GM23338 (cell line): ENCODE data around the gene GLI3. TPM values are rescaled to one million over a fixed set of nuclear protein-coding genes. Genes with fewer than 3 reads are reported as not detected.

ENCODE experiments used
- ATAC-seq: fragments of 200-7000 bp; cut with Tn5 transposase; 3 replicates; pipeline ENCODE4 v1.9.1; 2020
- DNase-seq: peaks from one replicate; pipeline ENCODE4 v3.0.0-alpha.2; 2015; ENCODE audit warnings: low spot score
- H2AFZ ChIP-seq: fragments of 200-600 bp; sonication (generic); 2 replicates; pipeline ENCODE4 v1.8.0; 2016; ENCODE audit warnings: antibody characterized with exemption, mild to moderate bottlenecking, moderate library complexity
- H3F3A ChIP-seq: fragments of 200-600 bp; sonication (generic); replicated peaks from 2 replicates; pipeline ENCODE4 v1.8.0; 2017; ENCODE audit warnings: antibody characterized with exemption, mixed run types, low read depth
- H3K27ac ChIP-seq: fragments of 200-600 bp; sonication (generic); 2 replicates; pipeline ENCODE4 v1.6.1; 2016; ENCODE audit warnings: low read depth
- H3K27me3 ChIP-seq: fragments of 200-600 bp; sonication (generic); 2 replicates; pipeline ENCODE4 v1.8.0; 2016; ENCODE audit warnings: mild to moderate bottlenecking, mixed run types, moderate library complexity; ENCODE audit not compliant: insufficient read depth
- H3K36me3 ChIP-seq: fragments of 200-600 bp; sonication (generic); 2 replicates; pipeline ENCODE4 v1.8.0; 2016; ENCODE audit warnings: mild to moderate bottlenecking; ENCODE audit not compliant: insufficient read depth
- H3K4me1 ChIP-seq: fragments of 200-600 bp; sonication (generic); 2 replicates; pipeline ENCODE4 v1.8.0; 2016; ENCODE audit warnings: mild to moderate bottlenecking, moderate library complexity; ENCODE audit not compliant: insufficient read depth
- H3K4me2 ChIP-seq: fragments of 200-600 bp; sonication (generic); 2 replicates; pipeline ENCODE4 v1.7.1; 2017; ENCODE audit warnings: mixed run types
- H3K4me3 ChIP-seq: fragments of 200-600 bp; sonication (generic); 2 replicates; pipeline ENCODE4 v1.6.1; 2016; ENCODE audit warnings: mixed run types
- H3K79me2 ChIP-seq: fragments of 200-600 bp; sonication (generic); replicated peaks from 2 replicates; pipeline ENCODE4 v1.8.0; 2017; ENCODE audit warnings: mild to moderate bottlenecking; ENCODE audit not compliant: insufficient read depth
- H3K9me2 ChIP-seq: fragments of 200-600 bp; sonication (generic); 2 replicates; pipeline ENCODE4 v1.8.0; 2017; ENCODE audit not compliant: insufficient read depth
- H4K20me1 ChIP-seq: fragments of 200-600 bp; sonication (generic); replicated peaks from 2 replicates; pipeline ENCODE4 v1.8.0; 2017; ENCODE audit warnings: mild to moderate bottlenecking; ENCODE audit not compliant: insufficient read depth
- H3K27ac Mint-ChIP-seq: 2 replicates; pipeline ENCODE4 v1.8.0; 2020; ENCODE audit warnings: inconsistent platforms, mild to moderate bottlenecking, moderate library complexity, mixed read lengths
- H3K27me3 Mint-ChIP-seq: 3 replicates; pipeline ENCODE4 v1.8.0; 2022; ENCODE audit warnings: low read depth, mild to moderate bottlenecking, moderate library complexity, mixed read lengths, inconsistent platforms; ENCODE audit not compliant: insufficient read depth, poor library complexity
- H3K36me3 Mint-ChIP-seq: 3 replicates; pipeline ENCODE4 v1.8.0; 2021; ENCODE audit warnings: low read depth, mild to moderate bottlenecking, inconsistent platforms, moderate library complexity, mixed read lengths
- H3K4me1 Mint-ChIP-seq: 3 replicates; pipeline ENCODE4 v1.8.0; 2020; ENCODE audit warnings: mild to moderate bottlenecking, inconsistent platforms, mixed read lengths
- H3K4me3 Mint-ChIP-seq: 3 replicates; pipeline ENCODE4 v1.8.0; 2021; ENCODE audit warnings: moderate library complexity, mild to moderate bottlenecking, inconsistent platforms, mixed read lengths
- H3K9me3 Mint-ChIP-seq: 3 replicates; pipeline ENCODE4 v1.8.0; 2020; ENCODE audit warnings: moderate library complexity, mild to moderate bottlenecking, inconsistent platforms, mixed read lengths
- CREB1 ChIP-seq: fragments of 250-450 bp; sonication (Bioruptor Pico); IDR thresholded peaks from 2 replicates; pipeline ENCODE4 v1.5.0; 2020; ENCODE audit warnings: low read depth, mild to moderate bottlenecking, moderate library complexity
- EZH2phosphoT487 ChIP-seq: fragments of 200-600 bp; sonication (generic); IDR thresholded peaks from one replicate; pipeline ENCODE4 v1.8.1; 2018; ENCODE audit warnings: antibody characterized with exemption; ENCODE audit not compliant: unreplicated experiment
- JUNB ChIP-seq: IDR thresholded peaks from one replicate; pipeline ENCODE4 v1.6.1; 2016; ENCODE audit warnings: antibody characterized with exemption; ENCODE audit not compliant: unreplicated experiment
- NANOG ChIP-seq: IDR thresholded peaks from 2 replicates; pipeline ENCODE4 v1.6.1; 2016; ENCODE audit warnings: antibody characterized with exemption, borderline replicate concordance
- STAT1 ChIP-seq: IDR thresholded peaks from one replicate; pipeline ENCODE4 v1.6.1; 2016; ENCODE audit warnings: antibody characterized with exemption; ENCODE audit not compliant: unreplicated experiment
- polyA plus RNA-seq: library from polyadenylated mRNA; unstranded; fragments of >200 nt; fragmentation: Nextera tagmentation; extraction: Ambion mirVana; gene quantifications from 2 replicates; pipeline ENCODE4 v1.2.1, GENCODE V29; 2016
- total RNA-seq: library from RNA; depleted of rRNA; stranded (reverse); fragments of >200 nt; shearing (Covaris generic); gene quantifications from 2 replicates; pipeline ENCODE4 v1.2.3, GENCODE V29; 2014
- TF ChIP-seq, protein P1 (sequence below): fragments of 250-450 bp; sonication (Bioruptor Pico); IDR thresholded peaks from 2 replicates; pipeline ENCODE4 v1.5.0; 2020; ENCODE audit warnings: mild to moderate bottlenecking, moderate library complexity
- TF ChIP-seq, protein P2 (sequence below), 2 experiments: fragments of 200-600 bp in 1 of 2; sonication (generic) in 1 of 2; conservative IDR thresholded peaks; 2 replicates each; pipeline versions ENCODE4 v1.5.1 to v1.6.1; 2016 to 2017; ENCODE audit warnings: antibody characterized with exemption in 2 of 2, low read depth in 2 of 2, mild to moderate bottlenecking in 2 of 2, moderate library complexity in 1 of 2
- TF ChIP-seq, protein P3 (sequence below): IDR thresholded peaks from 2 replicates; pipeline ENCODE4 v1.6.1; 2016; ENCODE audit warnings: antibody characterized with exemption
- TF ChIP-seq, protein P4 (sequence below): IDR thresholded peaks from one replicate; pipeline ENCODE4 v1.6.1; 2018; ENCODE audit warnings: antibody characterized with exemption; ENCODE audit not compliant: unreplicated experiment

The GLI3 gene
- total and polyA plus RNA-seq, 2 experiments from 2014 or later = 16.1 to 17.9 TPM

DNA sequence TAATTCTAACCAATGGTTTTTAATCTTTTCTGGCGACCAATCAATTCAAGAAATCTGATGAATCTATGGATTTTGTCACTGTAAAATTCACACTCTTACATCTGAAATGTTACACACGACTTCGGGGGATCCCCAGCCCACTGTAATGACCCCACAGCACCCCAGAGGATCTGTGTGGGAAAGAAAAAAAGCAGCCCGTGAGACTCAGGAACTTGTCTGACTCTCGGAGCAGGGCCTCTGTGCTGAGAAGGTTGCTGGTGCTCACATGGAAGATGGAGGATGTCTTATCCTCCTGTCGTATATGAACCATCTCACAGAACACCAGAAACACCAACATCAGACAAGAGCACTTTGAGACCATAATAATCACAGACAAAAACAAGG lies 305.8 kb downstream of the GLI3 start (continued):
- TF ChIP-seq, protein P1, sequence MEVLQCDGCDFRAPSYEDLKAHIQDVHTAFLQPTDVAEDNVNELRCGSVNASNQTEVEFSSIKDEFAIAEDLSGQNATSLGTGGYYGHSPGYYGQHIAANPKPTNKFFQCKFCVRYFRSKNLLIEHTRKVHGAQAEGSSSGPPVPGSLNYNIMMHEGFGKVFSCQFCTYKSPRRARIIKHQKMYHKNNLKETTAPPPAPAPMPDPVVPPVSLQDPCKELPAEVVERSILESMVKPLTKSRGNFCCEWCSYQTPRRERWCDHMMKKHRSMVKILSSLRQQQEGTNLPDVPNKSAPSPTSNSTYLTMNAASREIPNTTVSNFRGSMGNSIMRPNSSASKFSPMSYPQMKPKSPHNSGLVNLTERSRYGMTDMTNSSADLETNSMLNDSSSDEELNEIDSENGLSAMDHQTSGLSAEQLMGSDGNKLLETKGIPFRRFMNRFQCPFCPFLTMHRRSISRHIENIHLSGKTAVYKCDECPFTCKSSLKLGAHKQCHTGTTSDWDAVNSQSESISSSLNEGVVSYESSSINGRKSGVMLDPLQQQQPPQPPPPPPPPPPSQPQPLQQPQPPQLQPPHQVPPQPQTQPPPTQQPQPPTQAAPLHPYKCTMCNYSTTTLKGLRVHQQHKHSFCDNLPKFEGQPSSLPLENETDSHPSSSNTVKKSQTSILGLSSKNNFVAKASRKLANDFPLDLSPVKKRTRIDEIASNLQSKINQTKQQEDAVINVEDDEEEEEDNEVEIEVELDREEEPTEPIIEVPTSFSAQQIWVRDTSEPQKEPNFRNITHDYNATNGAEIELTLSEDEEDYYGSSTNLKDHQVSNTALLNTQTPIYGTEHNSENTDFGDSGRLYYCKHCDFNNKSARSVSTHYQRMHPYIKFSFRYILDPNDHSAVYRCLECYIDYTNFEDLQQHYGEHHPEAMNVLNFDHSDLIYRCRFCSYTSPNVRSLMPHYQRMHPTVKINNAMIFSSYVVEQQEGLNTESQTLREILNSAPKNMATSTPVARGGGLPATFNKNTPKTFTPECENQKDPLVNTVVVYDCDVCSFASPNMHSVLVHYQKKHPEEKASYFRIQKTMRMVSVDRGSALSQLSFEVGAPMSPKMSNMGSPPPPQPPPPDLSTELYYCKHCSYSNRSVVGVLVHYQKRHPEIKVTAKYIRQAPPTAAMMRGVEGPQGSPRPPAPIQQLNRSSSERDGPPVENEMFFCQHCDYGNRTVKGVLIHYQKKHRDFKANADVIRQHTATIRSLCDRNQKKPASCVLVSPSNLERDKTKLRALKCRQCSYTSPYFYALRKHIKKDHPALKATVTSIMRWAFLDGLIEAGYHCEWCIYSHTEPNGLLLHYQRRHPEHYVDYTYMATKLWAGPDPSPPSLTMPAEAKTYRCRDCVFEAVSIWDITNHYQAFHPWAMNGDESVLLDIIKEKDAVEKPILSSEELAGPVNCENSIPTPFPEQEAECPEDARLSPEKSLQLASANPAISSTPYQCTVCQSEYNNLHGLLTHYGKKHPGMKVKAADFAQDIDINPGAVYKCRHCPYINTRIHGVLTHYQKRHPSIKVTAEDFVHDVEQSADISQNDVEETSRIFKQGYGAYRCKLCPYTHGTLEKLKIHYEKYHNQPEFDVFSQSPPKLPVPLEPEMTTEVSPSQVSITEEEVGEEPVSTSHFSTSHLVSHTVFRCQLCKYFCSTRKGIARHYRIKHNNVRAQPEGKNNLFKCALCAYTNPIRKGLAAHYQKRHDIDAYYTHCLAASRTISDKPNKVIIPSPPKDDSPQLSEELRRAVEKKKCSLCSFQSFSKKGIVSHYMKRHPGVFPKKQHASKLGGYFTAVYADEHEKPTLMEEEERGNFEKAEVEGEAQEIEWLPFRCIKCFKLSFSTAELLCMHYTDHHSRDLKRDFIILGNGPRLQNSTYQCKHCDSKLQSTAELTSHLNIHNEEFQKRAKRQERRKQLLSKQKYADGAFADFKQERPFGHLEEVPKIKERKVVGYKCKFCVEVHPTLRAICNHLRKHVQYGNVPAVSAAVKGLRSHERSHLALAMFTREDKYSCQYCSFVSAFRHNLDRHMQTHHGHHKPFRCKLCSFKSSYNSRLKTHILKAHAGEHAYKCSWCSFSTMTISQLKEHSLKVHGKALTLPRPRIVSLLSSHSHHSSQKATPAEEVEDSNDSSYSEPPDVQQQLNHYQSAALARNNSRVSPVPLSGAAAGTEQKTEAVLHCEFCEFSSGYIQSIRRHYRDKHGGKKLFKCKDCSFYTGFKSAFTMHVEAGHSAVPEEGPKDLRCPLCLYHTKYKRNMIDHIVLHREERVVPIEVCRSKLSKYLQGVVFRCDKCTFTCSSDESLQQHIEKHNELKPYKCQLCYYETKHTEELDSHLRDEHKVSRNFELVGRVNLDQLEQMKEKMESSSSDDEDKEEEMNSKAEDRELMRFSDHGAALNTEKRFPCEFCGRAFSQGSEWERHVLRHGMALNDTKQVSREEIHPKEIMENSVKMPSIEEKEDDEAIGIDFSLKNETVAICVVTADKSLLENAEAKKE = no peak
- TF ChIP-seq EZH2phosphoT487 (no peak), JUNB (no peak)
- TF ChIP-seq, protein P2, sequence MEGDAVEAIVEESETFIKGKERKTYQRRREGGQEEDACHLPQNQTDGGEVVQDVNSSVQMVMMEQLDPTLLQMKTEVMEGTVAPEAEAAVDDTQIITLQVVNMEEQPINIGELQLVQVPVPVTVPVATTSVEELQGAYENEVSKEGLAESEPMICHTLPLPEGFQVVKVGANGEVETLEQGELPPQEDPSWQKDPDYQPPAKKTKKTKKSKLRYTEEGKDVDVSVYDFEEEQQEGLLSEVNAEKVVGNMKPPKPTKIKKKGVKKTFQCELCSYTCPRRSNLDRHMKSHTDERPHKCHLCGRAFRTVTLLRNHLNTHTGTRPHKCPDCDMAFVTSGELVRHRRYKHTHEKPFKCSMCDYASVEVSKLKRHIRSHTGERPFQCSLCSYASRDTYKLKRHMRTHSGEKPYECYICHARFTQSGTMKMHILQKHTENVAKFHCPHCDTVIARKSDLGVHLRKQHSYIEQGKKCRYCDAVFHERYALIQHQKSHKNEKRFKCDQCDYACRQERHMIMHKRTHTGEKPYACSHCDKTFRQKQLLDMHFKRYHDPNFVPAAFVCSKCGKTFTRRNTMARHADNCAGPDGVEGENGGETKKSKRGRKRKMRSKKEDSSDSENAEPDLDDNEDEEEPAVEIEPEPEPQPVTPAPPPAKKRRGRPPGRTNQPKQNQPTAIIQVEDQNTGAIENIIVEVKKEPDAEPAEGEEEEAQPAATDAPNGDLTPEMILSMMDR (conservative IDR thresholded peaks at IDR 0.05; ENCODE audit: low read depth in 2 of 2) = no peak

DNA sequence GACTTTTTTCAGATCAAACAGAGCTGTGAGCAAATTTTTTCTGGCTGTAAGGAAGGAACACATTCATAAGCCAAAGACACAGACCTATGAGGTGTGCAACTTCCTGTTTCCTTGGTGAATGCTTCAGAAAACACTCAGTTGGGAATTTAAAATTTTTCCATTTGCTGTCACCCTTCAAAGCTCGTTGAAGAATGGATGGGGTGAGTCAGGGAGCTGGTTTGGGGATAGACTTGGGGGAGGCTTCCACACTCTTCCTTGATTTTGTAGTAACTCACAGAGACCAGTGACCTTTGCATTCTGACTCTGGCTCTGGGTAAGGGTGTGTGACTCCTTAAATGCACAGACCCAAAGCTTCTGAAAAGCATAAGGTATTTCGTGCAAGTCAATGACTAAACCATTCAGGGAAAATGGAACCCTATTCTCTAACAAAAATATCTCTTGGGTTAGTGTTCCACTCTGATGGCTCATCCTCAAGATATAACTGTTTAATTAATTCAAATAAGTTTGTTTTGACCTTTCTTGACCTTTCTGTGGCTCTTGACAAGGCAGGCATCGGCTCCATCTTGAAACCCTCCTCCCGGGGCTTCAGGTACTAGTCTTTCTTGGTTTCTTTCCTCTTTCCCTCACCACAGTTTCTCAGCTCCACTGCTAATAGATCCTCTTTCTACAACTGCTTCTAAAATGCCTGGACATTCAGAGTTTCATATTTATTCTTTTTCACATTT lies 306.3 kb downstream of the GLI3 start:
- Mint-ChIP-seq H3K27ac (no peak overlapping the region), H3K27me3 (peaks cover 4% of the 10 kb centered on the region), H3K36me3 (no peaks in the 10 kb centered on the region), H3K4me1 (peaks cover 8% of the 10 kb centered on the region), H3K9me3 (no peaks in the 10 kb centered on the region), H3K4me3 (no peak overlapping the region)
- H4K20me1 ChIP-seq = no peaks in the 10 kb centered on the region
- H3K9me2 ChIP-seq = peaks cover 36% of the 10 kb centered on the region
- H3K27ac ChIP-seq = no peak overlapping the region
- H3F3A ChIP-seq = no peaks in the 10 kb centered on the region
- H2AFZ ChIP-seq = no peak overlapping the region
- no peak overlapping the region for H3K4me3 ChIP-seq
- no peaks in the 10 kb centered on the region for H3K36me3 ChIP-seq
- H3K79me2 ChIP-seq = no peaks in the 10 kb centered on the region
- H3K4me2 ChIP-seq = no peak overlapping the region
- DNase-seq (no peak), ATAC-seq (no peak)
- H3K27me3 ChIP-seq = no peaks in the 10 kb centered on the region
- TF ChIP-seq STAT1 (no peak), NANOG (no peak), CREB1 (CRISPR knock-in tag) (no peak), EZH2phosphoT487 (no peak)
- TF ChIP-seq, protein P2 (conservative IDR thresholded peaks at IDR 0.05; ENCODE audit: low read depth in 2 of 2) = no peak
- TF ChIP-seq, protein P3, sequence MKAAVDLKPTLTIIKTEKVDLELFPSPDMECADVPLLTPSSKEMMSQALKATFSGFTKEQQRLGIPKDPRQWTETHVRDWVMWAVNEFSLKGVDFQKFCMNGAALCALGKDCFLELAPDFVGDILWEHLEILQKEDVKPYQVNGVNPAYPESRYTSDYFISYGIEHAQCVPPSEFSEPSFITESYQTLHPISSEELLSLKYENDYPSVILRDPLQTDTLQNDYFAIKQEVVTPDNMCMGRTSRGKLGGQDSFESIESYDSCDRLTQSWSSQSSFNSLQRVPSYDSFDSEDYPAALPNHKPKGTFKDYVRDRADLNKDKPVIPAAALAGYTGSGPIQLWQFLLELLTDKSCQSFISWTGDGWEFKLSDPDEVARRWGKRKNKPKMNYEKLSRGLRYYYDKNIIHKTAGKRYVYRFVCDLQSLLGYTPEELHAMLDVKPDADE = no peak
- TF ChIP-seq, protein P4, sequence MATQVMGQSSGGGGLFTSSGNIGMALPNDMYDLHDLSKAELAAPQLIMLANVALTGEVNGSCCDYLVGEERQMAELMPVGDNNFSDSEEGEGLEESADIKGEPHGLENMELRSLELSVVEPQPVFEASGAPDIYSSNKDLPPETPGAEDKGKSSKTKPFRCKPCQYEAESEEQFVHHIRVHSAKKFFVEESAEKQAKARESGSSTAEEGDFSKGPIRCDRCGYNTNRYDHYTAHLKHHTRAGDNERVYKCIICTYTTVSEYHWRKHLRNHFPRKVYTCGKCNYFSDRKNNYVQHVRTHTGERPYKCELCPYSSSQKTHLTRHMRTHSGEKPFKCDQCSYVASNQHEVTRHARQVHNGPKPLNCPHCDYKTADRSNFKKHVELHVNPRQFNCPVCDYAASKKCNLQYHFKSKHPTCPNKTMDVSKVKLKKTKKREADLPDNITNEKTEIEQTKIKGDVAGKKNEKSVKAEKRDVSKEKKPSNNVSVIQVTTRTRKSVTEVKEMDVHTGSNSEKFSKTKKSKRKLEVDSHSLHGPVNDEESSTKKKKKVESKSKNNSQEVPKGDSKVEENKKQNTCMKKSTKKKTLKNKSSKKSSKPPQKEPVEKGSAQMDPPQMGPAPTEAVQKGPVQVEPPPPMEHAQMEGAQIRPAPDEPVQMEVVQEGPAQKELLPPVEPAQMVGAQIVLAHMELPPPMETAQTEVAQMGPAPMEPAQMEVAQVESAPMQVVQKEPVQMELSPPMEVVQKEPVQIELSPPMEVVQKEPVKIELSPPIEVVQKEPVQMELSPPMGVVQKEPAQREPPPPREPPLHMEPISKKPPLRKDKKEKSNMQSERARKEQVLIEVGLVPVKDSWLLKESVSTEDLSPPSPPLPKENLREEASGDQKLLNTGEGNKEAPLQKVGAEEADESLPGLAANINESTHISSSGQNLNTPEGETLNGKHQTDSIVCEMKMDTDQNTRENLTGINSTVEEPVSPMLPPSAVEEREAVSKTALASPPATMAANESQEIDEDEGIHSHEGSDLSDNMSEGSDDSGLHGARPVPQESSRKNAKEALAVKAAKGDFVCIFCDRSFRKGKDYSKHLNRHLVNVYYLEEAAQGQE = no peak
- H3K4me1 ChIP-seq = peaks cover 6% of the 10 kb centered on the region; the same call in 1 of the 2 replicates
